ENCODE results near the gene DMD. TPM values are rescaled to one million over a fixed set of nuclear protein-coding genes. Genes with fewer than 3 reads are reported as not detected.

Gene DMD
- total RNA-seq, 2 experiments from 2014 or later: 0.20 to 0.47 TPM

GRCh38 chrX:31851761-31852160 is 1359.6 kb downstream of the DMD start:
- H3K27me3 ChIP-seq (ENCODE audit: control insufficient read depth in 1 of 2, insufficient read depth in 2 of 2, low read length in 2 of 2): no peaks in the 10 kb centered on the region
- Mint-ChIP-seq H3K36me3 (ENCODE audit: low read depth) (no peaks in the 10 kb centered on the region), H3K9me3 (no peaks in the 10 kb centered on the region), H3K4me3 (no peak overlapping the region), H3K27ac (no peak overlapping the region), H3K27me3 (no peaks in the 10 kb centered on the region), H3K4me1 (ENCODE audit: low read depth) (no peaks in the 10 kb centered on the region)
- DNase-seq (no peak), ATAC-seq (ENCODE audit: poor library complexity) (no peak)
- no peak overlapping the region for H3K4me3 ChIP-seq (ENCODE audit: low read length)
- CTCF ChIA-PET: no interaction called here
- TF ChIP-seq, protein P1, sequence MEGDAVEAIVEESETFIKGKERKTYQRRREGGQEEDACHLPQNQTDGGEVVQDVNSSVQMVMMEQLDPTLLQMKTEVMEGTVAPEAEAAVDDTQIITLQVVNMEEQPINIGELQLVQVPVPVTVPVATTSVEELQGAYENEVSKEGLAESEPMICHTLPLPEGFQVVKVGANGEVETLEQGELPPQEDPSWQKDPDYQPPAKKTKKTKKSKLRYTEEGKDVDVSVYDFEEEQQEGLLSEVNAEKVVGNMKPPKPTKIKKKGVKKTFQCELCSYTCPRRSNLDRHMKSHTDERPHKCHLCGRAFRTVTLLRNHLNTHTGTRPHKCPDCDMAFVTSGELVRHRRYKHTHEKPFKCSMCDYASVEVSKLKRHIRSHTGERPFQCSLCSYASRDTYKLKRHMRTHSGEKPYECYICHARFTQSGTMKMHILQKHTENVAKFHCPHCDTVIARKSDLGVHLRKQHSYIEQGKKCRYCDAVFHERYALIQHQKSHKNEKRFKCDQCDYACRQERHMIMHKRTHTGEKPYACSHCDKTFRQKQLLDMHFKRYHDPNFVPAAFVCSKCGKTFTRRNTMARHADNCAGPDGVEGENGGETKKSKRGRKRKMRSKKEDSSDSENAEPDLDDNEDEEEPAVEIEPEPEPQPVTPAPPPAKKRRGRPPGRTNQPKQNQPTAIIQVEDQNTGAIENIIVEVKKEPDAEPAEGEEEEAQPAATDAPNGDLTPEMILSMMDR (IDR thresholded peaks at IDR 0.05): no peak
- H3K27ac ChIP-seq (ENCODE audit: low read depth in 1 of 2, low read length in 2 of 2): no peak overlapping the region
- H3K36me3 ChIP-seq (ENCODE audit: insufficient read depth, low read length): no peaks in the 10 kb centered on the region
- no peaks in the 10 kb centered on the region for H3K4me1 ChIP-seq (ENCODE audit: insufficient read depth, low read length)
- POLR2A ChIA-PET: no interaction called here
- intact Hi-C loops (cut with DNase I, micrococcal nuclease): no loop called here
- H3K9me3 ChIP-seq (ENCODE audit: control insufficient read depth in 1 of 2, insufficient read depth in 1 of 2, low read length in 2 of 2): no peaks in the 10 kb centered on the region

DNA sequence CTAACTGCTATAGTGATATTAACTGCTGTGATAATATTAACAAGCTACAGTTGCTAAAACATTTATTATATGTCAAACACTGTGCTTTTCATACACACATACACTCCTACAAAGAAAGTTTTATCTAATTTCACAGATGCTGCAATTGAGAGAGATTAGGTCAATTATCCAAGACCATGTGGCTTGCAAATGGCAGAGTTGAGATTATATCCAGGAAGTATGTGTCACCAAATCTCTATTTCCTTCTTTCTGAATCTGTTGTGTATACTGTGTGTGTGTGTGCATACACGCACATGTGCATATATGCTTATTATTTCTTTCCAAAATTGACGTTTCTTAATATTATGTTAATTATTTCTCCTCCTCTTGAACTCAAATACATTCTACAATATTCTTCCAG is 1363.6 kb downstream of the DMD start:
- intact Hi-C loops (cut with DNase I, micrococcal nuclease): no loop called here
- no peak for ATAC-seq (ENCODE audit: poor library complexity)

GRCh38 chrX:31845003-31845402 is 1366.3 kb downstream of the DMD start:
- no peaks in the 10 kb centered on the region for H3K4me1 Mint-ChIP-seq (ENCODE audit: low read depth)
- ChIA-PET CTCF (no interaction called here), POLR2A (no interaction called here)
- H3K27ac ChIP-seq (ENCODE audit: low read depth in 1 of 2, low read length in 2 of 2): no peak overlapping the region
- H3K36me3 ChIP-seq (ENCODE audit: insufficient read depth, low read length): no peaks in the 10 kb centered on the region
- H3K27ac Mint-ChIP-seq: no peak overlapping the region
- H3K36me3 Mint-ChIP-seq (ENCODE audit: low read depth): no peaks in the 10 kb centered on the region
- H3K27me3 ChIP-seq (ENCODE audit: control insufficient read depth in 1 of 2, insufficient read depth in 2 of 2, low read length in 2 of 2): no peaks in the 10 kb centered on the region
- no peak for DNase-seq
- ATAC-seq (ENCODE audit: poor library complexity): no peak
- peaks cover 2% of the 10 kb centered on the region for H3K9me3 Mint-ChIP-seq
- no peak overlapping the region for H3K4me3 Mint-ChIP-seq
- no peaks in the 10 kb centered on the region for H3K9me3 ChIP-seq (ENCODE audit: control insufficient read depth in 1 of 2, insufficient read depth in 1 of 2, low read length in 2 of 2)
- H3K4me1 ChIP-seq (ENCODE audit: insufficient read depth, low read length): no peaks in the 10 kb centered on the region
- intact Hi-C loops (cut with DNase I, micrococcal nuclease): no loop called here
- no peak overlapping the region for H3K4me3 ChIP-seq (ENCODE audit: low read length)
- no peaks in the 10 kb centered on the region for H3K27me3 Mint-ChIP-seq
- TF ChIP-seq, protein P1 (IDR thresholded peaks at IDR 0.05): no peak

More for the DNA sequence above, 1363.6 kb downstream of the DMD start:
- TF ChIP-seq, protein P1 (IDR thresholded peaks at IDR 0.05): no peak
- Mint-ChIP-seq H3K4me3 (no peak overlapping the region), H3K27me3 (no peaks in the 10 kb centered on the region), H3K27ac (no peak overlapping the region), H3K9me3 (peaks cover under 1% of the 10 kb centered on the region), H3K36me3 (ENCODE audit: low read depth) (no peaks in the 10 kb centered on the region), H3K4me1 (ENCODE audit: low read depth) (no peaks in the 10 kb centered on the region)
- no peaks in the 10 kb centered on the region for H3K27me3 ChIP-seq (ENCODE audit: control insufficient read depth in 1 of 2, insufficient read depth in 2 of 2, low read length in 2 of 2)
- no peak overlapping the region for H3K27ac ChIP-seq (ENCODE audit: low read depth in 1 of 2, low read length in 2 of 2)
- DNase-seq: no peak
- H3K4me1 ChIP-seq (ENCODE audit: insufficient read depth, low read length): no peaks in the 10 kb centered on the region
- H3K9me3 ChIP-seq (ENCODE audit: control insufficient read depth in 1 of 2, insufficient read depth in 1 of 2, low read length in 2 of 2): no peaks in the 10 kb centered on the region
- ChIA-PET POLR2A (no interaction called here), CTCF (no interaction called here)
- H3K4me3 ChIP-seq (ENCODE audit: low read length): no peak overlapping the region
- no peaks in the 10 kb centered on the region for H3K36me3 ChIP-seq (ENCODE audit: insufficient read depth, low read length)

Measured in CD4-positive, alpha-beta T cell (primary cell).